Stimulated activated CD8-positive, alpha-beta memory T cell treated with anti-CD3 and anti-CD28 coated beads, Interleukin-15, amount 100 ng/mL, for 1 hour (primary cell): ENCODE results near the gene SDC1.

ENCODE experiments used
- DNase-seq: peaks from one replicate; pipeline ENCODE4 v3.0.0-alpha.2; 2020; ENCODE audit warnings: low read depth

The SDC1 gene

GRCh38 chr2:20183373-20183772 lies 41.6 kb downstream of the SDC1 start:
- DNase-seq, result no peak

GRCh38 chr2:20182241-20182931 lies 42.5 kb downstream of the SDC1 start:
- no peak for DNase-seq

GRCh38 chr2:20181761-20182160 lies 43.2 kb downstream of the SDC1 start:
- no peak for DNase-seq

- DNase-seq, result no peak
These were observed 44.0 kb downstream of the SDC1 start for GRCh38 chr2:20180676-20181648.

DNA sequence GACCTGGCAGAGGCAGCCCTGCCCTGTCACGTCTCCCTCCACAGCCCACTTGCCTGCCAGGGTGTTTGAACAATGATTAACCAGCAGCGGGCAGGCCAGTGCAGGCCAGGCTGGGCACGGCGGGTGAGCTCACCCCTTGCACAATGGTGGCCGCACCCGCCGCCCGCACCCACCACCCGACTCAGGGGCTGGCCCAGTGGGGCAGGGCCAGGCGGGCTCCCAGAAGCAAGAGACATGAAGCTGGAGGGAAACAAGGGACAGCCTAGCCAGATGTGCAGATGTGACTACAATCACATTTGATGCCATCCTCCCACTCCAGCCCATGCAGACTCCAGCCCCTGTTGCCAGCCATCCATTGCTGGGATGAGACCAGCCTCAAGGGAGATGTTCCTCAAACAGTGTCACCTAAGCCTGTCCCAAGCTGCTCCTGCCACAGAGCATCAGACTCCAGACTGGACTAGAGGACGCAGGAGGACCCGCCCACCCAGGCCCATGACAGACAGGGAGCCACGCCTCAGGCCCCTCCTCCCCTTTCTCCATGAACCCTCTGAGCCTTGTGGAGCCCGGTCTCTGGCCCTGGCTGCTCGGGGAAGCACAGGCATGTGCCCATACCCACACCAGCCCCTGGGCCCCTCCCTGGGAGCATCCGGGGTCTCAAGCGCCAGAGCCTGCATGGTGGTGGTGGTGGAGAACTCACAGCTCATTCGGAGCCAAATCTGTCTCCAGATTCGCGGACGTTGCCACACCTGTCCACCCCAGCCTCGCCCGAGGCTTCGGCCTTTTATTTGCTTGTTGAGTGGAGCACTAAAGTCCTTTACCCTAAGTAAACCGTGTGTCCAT lies 45.0 kb downstream of the SDC1 start:
- no peak for DNase-seq

DNA sequence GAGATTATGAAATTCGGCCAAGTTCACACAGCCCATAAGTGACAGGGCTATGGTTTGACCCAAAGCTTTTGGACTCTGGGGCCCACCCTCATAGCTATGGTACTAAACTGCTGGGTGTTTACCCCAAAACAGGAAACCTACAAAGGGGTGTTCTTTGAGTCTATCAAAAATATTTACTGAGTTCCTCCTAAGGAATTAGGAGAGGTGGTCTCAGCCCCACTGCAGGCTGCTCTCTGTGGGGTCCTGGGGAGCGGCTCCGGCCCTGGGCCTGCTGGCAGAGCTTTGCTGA lies 45.5 kb downstream of the SDC1 start:
- no peak for DNase-seq

DNA sequence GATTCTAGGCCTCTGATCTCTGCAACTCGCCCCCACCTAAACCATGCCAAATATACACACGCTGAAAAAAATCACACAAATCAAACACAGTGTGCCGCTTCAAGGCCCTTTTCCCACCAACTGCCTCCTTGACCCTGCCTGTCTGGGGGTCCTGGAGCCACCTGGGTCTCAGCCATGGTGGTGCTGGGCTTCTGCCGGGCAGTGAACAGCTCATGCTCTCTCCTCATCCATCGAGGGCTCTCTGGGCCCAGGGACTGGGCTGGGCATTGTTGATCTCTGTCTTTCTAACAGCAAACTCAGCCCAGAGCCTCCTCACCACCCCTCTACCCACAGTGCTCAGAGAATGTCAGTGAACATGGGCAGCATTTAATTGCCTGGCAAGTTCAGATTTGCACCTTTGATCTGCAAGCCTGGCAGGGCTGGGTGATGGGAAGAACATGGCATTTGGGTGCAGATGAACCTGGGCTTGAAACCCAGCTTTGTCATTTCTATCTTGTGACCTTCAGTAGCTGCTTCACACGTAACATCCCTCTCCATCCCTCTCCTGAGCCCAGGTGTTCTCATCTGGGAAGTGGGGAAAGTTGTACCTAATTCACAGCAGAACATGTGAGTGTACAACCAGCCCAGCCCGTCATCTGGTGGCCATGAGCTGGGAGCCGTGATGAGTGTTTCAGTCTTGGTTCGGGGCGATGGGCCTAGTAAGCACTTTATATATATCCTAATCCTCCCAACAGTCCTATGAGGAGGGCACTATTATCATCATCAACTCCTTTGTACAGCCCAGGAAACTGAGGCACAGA lies 46.1 kb downstream of the SDC1 start:
- DNase-seq, result no peak

- DNase-seq, result no peak
These were observed 46.7 kb downstream of the SDC1 start for GRCh38 chr2:20178249-20178607.

- no peak for DNase-seq
These were observed 47.2 kb downstream of the SDC1 start for GRCh38 chr2:20177556-20178248.

GRCh38 chr2:20176760-20177159 lies 48.2 kb downstream of the SDC1 start:
- no peak for DNase-seq

DNA sequence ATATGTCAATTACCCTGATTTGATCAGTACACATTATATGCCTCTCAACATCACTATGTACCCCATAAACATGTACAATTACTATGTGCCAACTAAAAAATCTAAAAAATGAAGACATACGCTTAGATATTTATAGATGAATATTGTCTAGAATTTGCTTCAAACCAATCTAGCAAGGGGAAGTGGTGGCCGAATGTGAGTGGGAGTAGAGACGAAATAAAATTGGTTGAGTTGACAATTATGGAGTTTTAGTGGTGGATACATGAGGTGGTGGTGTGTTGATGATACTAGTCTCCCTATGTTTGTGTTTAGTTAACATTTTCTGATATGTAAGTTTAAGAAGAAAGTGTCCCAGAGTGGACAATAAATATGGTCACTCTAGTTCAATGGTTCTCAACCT lies 49.0 kb downstream of the SDC1 start:
- no peak for DNase-seq

- DNase-seq, result no peak
These were observed 49.7 kb downstream of the SDC1 start for GRCh38 chr2:20175267-20175666.

DNA sequence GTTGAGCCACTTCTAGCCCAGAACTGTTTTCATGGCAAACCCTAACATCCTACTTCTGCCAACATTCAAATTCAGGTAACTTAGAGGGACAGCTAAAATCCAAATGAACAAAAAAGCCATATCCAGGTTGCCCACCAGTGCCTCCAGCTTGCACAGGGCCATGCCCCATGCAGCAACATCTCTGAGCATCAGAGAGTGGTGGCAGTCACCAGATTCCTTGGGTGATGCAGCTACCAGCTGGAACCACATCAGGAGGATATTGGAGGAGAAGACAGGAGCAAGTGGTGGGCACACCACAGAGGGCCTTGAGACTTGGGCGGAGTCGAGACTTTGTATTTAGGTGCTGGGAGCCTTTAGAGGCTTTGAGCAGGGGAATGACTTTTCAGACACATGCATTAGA lies 50.5 kb downstream of the SDC1 start:
- DNase-seq, result no peak

GRCh38 chr2:20173496-20174402 lies 51.2 kb downstream of the SDC1 start:
- DNase-seq, result no peak

DNA sequence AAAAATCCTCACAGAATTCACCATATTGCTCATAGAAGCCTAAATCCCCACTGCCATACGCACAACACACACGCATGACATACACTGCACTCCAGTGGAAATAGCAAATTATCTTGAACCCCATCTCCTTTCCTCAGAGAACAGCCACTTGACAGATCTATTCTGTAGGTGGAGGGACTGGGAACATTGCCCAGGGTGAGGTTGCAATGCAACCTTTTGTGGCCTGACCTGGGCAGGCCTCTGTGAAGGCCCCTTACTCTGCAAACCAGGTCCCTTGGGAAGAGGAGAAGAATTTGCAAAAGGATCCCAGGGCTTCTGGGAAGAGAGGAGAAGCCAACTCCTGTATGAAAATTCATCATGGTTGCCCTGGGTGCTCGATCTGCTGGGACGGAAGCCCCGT lies 51.9 kb downstream of the SDC1 start:
- no peak for DNase-seq

GRCh38 chr2:20172273-20173055 lies 52.5 kb downstream of the SDC1 start:
- no peak for DNase-seq

DNA sequence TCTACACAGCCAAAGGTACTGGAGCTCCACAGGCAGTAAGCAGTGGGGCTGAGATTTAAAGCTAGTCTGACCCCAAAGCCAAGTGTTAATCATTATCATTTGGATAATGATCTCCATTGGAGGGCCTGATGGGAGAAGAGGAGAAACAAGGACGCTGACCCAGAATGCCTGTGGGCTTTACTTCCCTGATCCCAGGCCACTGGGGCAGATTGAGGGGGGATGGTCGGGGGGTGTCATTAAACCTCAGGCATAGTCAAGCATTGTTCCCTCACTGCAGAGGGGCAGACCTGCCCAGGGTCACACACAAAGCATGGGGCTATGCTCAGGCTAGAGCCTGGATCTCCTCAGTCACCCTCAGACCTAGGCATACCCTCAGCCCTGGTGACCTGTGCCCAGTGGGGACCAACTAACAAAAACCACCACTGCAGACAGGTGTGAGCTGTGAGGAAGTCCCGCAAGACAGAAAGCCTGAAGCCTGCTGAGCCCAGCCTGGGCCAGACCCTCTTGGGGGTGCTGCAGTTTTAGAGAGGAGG lies 53.4 kb downstream of the SDC1 start:
- no peak for DNase-seq

DNA sequence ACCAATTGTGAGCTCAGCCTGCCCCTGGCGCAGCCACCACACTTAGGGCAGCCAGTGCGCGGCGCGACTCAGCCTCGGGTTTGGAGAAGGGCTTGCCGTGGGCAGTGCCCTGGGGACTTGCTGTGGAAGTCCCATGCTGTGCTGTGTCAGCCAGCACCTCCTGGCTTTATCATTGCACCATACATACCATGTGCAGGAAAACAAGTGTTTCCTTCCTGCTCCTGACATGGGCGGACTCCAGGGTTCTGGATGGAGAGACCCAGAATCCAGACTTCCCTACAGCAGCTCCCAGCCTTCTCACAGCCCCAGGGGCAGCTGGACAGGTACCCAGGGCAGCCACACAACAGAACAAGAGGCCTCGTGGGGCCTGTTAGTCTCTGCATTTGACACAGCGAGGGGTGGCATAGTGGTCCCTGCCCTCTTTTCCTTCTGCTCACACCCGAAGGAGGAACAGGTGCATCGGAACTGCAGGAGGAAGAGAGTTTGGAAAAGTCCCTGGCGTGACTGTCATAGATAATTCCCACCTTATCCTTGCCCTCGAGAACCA lies 54.2 kb downstream of the SDC1 start:
- no peak for DNase-seq
